ENCODE measurements around the gene ANLN. TPM values are rescaled to one million over a fixed set of nuclear protein-coding genes. Genes with fewer than 3 reads are reported as not detected.

The ANLN gene
- total and polyA plus RNA-seq, 2 experiments from 2014 or later: 8.2 to 31.3 TPM

DNA sequence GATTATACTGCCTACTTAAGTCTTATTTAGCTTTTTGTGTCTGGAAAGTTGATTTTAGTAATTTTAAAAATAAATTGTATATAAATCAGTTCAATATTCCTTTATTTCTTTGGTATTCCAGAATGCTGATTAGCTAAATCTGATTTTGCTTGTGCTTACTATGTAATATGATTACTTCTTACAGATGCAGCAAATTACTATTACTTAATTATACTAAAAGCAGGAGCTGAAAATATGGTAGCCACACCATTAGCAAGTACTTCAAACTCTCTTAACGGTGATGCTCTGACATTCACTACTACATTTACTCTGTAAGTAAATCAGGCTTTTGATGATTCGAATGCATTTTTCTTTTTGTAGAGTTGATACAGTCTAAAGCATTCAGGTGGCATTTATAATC lies 34.0 kb downstream of the ANLN start:
- Histone ChIP-seq H3K9me3 (ENCODE audit: low read depth) (no peaks in the 10 kb centered on the region), H3K4me2 (no peak overlapping the region), H3K36me3 (replicated peaks; ENCODE audit: insufficient read depth, low read depth) (no peaks in the 10 kb centered on the region), H3K27me3 (no peaks in the 10 kb centered on the region), H3K27ac (no peak overlapping the region), H3K79me2 (no peaks in the 10 kb centered on the region), H3K4me1 (ENCODE audit: insufficient read depth) (no peaks in the 10 kb centered on the region), H3K4me3 (no peak overlapping the region), H3K9me2 (replicated peaks; ENCODE audit: insufficient read depth) (no peaks in the 10 kb centered on the region), H4K20me1 (ENCODE audit: insufficient read depth, poor library complexity, severe bottlenecking) (no peaks in the 10 kb centered on the region), H2AFZ (no peak overlapping the region)
- TF ChIP-seq, protein P1, sequence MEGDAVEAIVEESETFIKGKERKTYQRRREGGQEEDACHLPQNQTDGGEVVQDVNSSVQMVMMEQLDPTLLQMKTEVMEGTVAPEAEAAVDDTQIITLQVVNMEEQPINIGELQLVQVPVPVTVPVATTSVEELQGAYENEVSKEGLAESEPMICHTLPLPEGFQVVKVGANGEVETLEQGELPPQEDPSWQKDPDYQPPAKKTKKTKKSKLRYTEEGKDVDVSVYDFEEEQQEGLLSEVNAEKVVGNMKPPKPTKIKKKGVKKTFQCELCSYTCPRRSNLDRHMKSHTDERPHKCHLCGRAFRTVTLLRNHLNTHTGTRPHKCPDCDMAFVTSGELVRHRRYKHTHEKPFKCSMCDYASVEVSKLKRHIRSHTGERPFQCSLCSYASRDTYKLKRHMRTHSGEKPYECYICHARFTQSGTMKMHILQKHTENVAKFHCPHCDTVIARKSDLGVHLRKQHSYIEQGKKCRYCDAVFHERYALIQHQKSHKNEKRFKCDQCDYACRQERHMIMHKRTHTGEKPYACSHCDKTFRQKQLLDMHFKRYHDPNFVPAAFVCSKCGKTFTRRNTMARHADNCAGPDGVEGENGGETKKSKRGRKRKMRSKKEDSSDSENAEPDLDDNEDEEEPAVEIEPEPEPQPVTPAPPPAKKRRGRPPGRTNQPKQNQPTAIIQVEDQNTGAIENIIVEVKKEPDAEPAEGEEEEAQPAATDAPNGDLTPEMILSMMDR (IDR thresholded peaks at IDR 0.05; ENCODE audit: poor library complexity): no peak
- no peak for TF ChIP-seq EZH2 (IDR thresholded peaks at IDR 0.05; ENCODE audit: borderline replicate concordance)
- DNase-seq (ENCODE audit: low spot score): no peak
- WGBS (ENCODE audit: low lambda C conversion rate, missing lambda C conversion rate): 95% methylated on average over 2 of the region's 2 CpGs

DNA sequence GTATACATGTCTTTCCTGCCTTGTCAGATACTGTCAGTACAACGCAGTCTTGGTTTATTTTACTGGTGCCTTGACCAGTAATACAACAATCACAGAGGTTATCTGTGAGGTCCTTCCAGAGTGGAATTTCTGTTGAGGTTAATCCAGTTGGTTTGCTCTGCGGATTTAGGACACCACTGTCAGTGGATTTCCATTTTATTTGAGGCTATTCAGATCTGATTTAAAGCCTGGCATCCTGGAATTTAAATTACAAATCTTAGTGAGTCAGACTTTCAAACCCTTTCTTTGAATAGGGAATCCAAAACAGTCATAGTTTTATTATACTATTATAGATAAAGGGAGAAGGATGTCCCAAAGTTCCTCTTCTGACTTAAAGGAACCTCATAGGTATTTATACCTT lies 40.5 kb downstream of the ANLN start:
- Histone ChIP-seq H4K20me1 (ENCODE audit: insufficient read depth, poor library complexity, severe bottlenecking) (no peaks in the 10 kb centered on the region), H3K9me3 (ENCODE audit: low read depth) (no peaks in the 10 kb centered on the region), H3K36me3 (replicated peaks; ENCODE audit: insufficient read depth, low read depth) (no peaks in the 10 kb centered on the region), H3K79me2 (no peaks in the 10 kb centered on the region), H2AFZ (no peak overlapping the region), H3K4me1 (ENCODE audit: insufficient read depth) (no peaks in the 10 kb centered on the region), H3K9me2 (replicated peaks; ENCODE audit: insufficient read depth) (no peaks in the 10 kb centered on the region), H3K27me3 (no peaks in the 10 kb centered on the region), H3K4me3 (no peak overlapping the region), H3K4me2 (no peak overlapping the region), H3K27ac (no peak overlapping the region)
- TF ChIP-seq, protein P1 (IDR thresholded peaks at IDR 0.05; ENCODE audit: poor library complexity): no peak
- TF ChIP-seq EZH2phosphoT487 (IDR thresholded peaks at IDR 0.05; ENCODE audit: low read depth, severe bottlenecking, unreplicated experiment): no peak
- no peak for TF ChIP-seq EZH2 (IDR thresholded peaks at IDR 0.05; ENCODE audit: borderline replicate concordance)
- 37% methylated on average over 2 of the region's 2 CpGs for WGBS (ENCODE audit: low lambda C conversion rate, missing lambda C conversion rate)
- DNase-seq (ENCODE audit: low spot score): no peak

DNA sequence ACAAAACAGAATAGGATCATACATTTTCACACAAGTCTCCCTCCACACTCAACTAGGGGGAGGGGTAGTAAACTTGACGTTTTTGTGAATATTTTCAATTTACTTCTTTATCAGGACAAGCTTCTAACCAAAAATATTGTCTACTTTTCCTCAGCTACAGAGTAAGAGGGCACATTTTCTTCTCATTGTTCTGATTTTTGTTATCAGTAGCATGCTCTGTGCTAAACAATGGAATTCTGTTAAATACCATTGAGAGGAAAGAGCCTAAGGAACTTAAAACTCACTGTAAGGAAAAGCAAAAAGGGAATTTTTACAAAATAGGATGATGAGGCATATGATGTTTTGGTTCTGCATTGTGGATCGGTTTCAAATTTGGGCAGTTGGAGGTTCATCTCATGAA lies 41.2 kb downstream of the ANLN start:
- H3K9me3 ChIP-seq (ENCODE audit: low read depth): no peaks in the 10 kb centered on the region
- no peak overlapping the region for H3K4me3 ChIP-seq
- H3K27me3 ChIP-seq: no peaks in the 10 kb centered on the region
- H3K9me2 ChIP-seq (replicated peaks; ENCODE audit: insufficient read depth): no peaks in the 10 kb centered on the region
- no peak for DNase-seq (ENCODE audit: low spot score)
- no peak overlapping the region for H3K4me2 ChIP-seq
- H3K27ac ChIP-seq: no peak overlapping the region
- H3K4me1 ChIP-seq (ENCODE audit: insufficient read depth): no peaks in the 10 kb centered on the region
- no peaks in the 10 kb centered on the region for H3K79me2 ChIP-seq
- H2AFZ ChIP-seq: no peak overlapping the region
- TF ChIP-seq EZH2 (IDR thresholded peaks at IDR 0.05; ENCODE audit: borderline replicate concordance) (no peak), EZH2phosphoT487 (IDR thresholded peaks at IDR 0.05; ENCODE audit: low read depth, severe bottlenecking, unreplicated experiment) (no peak)
- TF ChIP-seq, protein P1 (IDR thresholded peaks at IDR 0.05; ENCODE audit: poor library complexity): no peak
- no peaks in the 10 kb centered on the region for H4K20me1 ChIP-seq (ENCODE audit: insufficient read depth, poor library complexity, severe bottlenecking)
- H3K36me3 ChIP-seq (replicated peaks; ENCODE audit: insufficient read depth, low read depth): no peaks in the 10 kb centered on the region
- WGBS (ENCODE audit: low lambda C conversion rate, missing lambda C conversion rate): 81% methylated on average over 2 of the region's 2 CpGs

DNA sequence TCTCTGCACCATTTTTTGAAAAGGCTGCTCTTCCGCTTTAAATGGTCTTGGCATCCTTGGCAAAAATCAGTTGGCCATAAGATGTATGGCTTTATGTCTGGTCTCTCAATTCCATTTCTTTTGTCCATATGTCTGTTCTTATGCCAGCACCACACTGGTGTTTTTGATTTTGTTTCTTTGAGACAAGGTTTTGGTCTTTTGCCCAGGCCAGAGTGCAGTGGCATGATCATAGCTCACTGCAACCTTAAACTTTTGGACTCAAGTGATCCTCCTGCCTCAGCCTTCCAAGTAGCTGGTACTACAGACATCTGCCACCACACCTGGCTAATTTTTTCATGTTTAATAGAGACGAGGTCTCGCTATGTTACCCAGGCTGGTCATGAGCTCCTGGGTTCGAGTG lies 48.5 kb downstream of the ANLN start:
- Histone ChIP-seq H3K4me2 (no peak overlapping the region), H3K9me3 (ENCODE audit: low read depth) (no peaks in the 10 kb centered on the region), H3K27me3 (no peaks in the 10 kb centered on the region), H3K79me2 (no peaks in the 10 kb centered on the region), H3K4me3 (no peak overlapping the region), H3K4me1 (ENCODE audit: insufficient read depth) (no peaks in the 10 kb centered on the region), H3K36me3 (replicated peaks; ENCODE audit: insufficient read depth, low read depth) (no peaks in the 10 kb centered on the region), H2AFZ (no peak overlapping the region), H4K20me1 (ENCODE audit: insufficient read depth, poor library complexity, severe bottlenecking) (no peaks in the 10 kb centered on the region), H3K9me2 (replicated peaks; ENCODE audit: insufficient read depth) (no peaks in the 10 kb centered on the region), H3K27ac (no peak overlapping the region)
- no peak for DNase-seq (ENCODE audit: low spot score)
- 92% methylated on average over 4 of the region's 4 CpGs for WGBS (ENCODE audit: low lambda C conversion rate, missing lambda C conversion rate)
- TF ChIP-seq, protein P1 (IDR thresholded peaks at IDR 0.05; ENCODE audit: poor library complexity): no peak
- TF ChIP-seq EZH2phosphoT487 (IDR thresholded peaks at IDR 0.05; ENCODE audit: low read depth, severe bottlenecking, unreplicated experiment) (no peak), EZH2 (IDR thresholded peaks at IDR 0.05; ENCODE audit: borderline replicate concordance) (no peak)

All from hepatocyte (in vitro differentiated cells).